Prostate gland (tissue), 2 donors: ENCODE data around the gene KIF16B. TPM values are rescaled to one million over a fixed set of nuclear protein-coding genes. Genes with fewer than 3 reads are reported as not detected.

Experiments used
- DNase-seq: peaks from one replicate; pipeline ENCODE4 v3.0.0-alpha.2; 2019; ENCODE audit warnings: low spot score
- H3K27ac ChIP-seq, 2 donors: fragments of 200-600 bp; sonication (generic); 2 replicates each; pipeline ENCODE4 v1.5.1; 2017 to 2019
- H3K27me3 ChIP-seq: fragments of 200-600 bp; sonication (generic); replicated peaks from 2 replicates; pipeline ENCODE4 v1.5.1; 2019; ENCODE audit not compliant: insufficient read depth
- H3K36me3 ChIP-seq, 2 donors: fragments of 200-600 bp; sonication (generic); 1 replicate in 1 of 2; 2 replicates in 1 of 2; pipeline versions ENCODE4 v1.5.1 to v1.8.1; 2017 to 2019
- H3K4me1 ChIP-seq: fragments of 200-600 bp; sonication (generic); replicated peaks from 2 replicates; pipeline ENCODE4 v1.5.1; 2019
- H3K4me3 ChIP-seq, 2 donors: fragments of 200-600 bp; sonication (generic); 2 replicates each; pipeline ENCODE4 v1.5.1; 2017 to 2019
- H3K9me3 ChIP-seq: fragments of 200-600 bp; sonication (generic); 2 replicates; pipeline ENCODE4 v1.5.1; 2017
- POLR2A ChIP-seq: fragments of 450-650 bp; IDR thresholded peaks from one replicate; pipeline ENCODE4 v1.6.1; 2016; ENCODE audit warnings: antibody characterized with exemption, mild to moderate bottlenecking
- POLR2AphosphoS5 ChIP-seq: sonication (generic); formaldehyde crosslinking; IDR thresholded peaks from one replicate; pipeline ENCODE4 v1.6.1; 2017; ENCODE audit warnings: antibody characterized with exemption
- WGBS: methylation state at CpG from one replicate; pipeline ENCODE4 v1.1.5; 2018; 5-methylcytosine and 5-hydroxymethylcytosine counted together
- intact Hi-C: fragments of 100-400 bp; cut with DNase I; formaldehyde crosslinking; loops from one replicate; pipeline ENCODE4 v1.14.2; 2022
- total RNA-seq, 2 donors: library from RNA; depleted of rRNA; stranded (reverse); fragments of >200 nt; gene quantifications; one replicate each; pipeline ENCODE4 v1.1.0, GENCODE V29; 2016
- TF ChIP-seq, protein P1 (sequence below), 4 experiments: fragments of 200-600 bp in 2 of 4; fragments of 450-650 bp in 2 of 4; sonication (generic) in 2 of 4; IDR thresholded peaks; 1 replicate in 3 of 4; 2 replicates in 1 of 4; pipeline ENCODE4 v1.5.1; 2016 to 2019; ENCODE audit warnings: antibody characterized with exemption in 4 of 4, mild to moderate bottlenecking in 2 of 4, moderate library complexity in 2 of 4

Gene KIF16B
- total RNA-seq, 2 donors from 2014 or later = 11.5 to 24.4 TPM

DNA sequence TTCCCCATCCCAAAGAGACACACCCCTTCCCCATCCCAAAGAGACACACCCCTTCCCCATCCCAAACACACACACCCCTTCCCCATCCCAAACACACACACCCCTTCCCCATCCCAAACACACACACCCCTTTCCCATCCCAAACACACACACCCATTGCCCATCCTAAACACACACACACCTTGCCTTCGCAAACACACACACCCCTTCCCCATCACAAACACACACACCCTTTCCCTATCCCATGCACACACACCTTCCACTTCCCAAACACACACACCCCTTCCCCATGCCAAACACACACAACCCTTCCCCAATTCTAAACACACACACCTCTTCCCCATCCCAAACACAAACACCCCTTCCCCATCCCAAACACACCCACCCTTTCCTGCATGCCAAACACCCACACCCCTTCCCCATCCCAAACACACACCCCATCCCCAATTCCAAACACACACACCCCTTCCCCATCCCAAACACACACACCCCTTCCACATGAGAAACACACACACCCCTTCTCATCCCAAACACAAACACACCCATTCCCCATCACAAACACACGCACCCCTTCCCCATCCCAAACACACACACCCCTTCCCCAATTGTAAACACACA, 315.3 kb downstream of the KIF16B start:
- TF ChIP-seq POLR2A = no peak
- TF ChIP-seq, protein P1, sequence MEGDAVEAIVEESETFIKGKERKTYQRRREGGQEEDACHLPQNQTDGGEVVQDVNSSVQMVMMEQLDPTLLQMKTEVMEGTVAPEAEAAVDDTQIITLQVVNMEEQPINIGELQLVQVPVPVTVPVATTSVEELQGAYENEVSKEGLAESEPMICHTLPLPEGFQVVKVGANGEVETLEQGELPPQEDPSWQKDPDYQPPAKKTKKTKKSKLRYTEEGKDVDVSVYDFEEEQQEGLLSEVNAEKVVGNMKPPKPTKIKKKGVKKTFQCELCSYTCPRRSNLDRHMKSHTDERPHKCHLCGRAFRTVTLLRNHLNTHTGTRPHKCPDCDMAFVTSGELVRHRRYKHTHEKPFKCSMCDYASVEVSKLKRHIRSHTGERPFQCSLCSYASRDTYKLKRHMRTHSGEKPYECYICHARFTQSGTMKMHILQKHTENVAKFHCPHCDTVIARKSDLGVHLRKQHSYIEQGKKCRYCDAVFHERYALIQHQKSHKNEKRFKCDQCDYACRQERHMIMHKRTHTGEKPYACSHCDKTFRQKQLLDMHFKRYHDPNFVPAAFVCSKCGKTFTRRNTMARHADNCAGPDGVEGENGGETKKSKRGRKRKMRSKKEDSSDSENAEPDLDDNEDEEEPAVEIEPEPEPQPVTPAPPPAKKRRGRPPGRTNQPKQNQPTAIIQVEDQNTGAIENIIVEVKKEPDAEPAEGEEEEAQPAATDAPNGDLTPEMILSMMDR (IDR thresholded peaks at IDR 0.05) = no peak
- TF ChIP-seq POLR2AphosphoS5 = no peak
- no peak overlapping the region for H3K27ac ChIP-seq
- H3K9me3 ChIP-seq = no peaks in the 10 kb centered on the region
- H3K27me3 ChIP-seq = no peaks in the 10 kb centered on the region
- intact Hi-C loops = no loop called here
- WGBS = 92% methylated on average over 2 of the region's 2 CpGs
- no peak overlapping the region for H3K4me3 ChIP-seq
- DNase-seq = no peak
- H3K4me1 ChIP-seq = no peaks in the 10 kb centered on the region
- no peaks in the 10 kb centered on the region for H3K36me3 ChIP-seq

DNA sequence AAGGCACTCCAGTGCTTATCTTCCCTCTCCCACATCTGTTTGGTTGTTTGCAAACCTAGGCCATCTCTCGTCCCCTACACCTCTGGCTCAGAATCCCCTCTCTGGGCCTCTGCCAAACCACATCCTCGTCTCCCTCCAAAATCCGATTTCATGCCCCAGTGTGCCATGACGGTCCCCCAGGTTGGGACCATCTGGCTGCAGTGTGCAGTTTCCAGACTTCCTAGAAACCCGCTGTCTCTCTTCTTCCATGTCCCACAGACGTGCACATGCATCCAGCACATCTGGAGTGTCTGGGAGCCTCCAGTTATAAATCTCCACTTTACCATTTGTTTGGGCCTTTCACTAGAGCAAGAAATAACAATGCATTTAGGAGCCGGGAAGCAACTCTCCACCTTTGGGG, 316.2 kb downstream of the KIF16B start:
- Histone ChIP-seq H3K27ac (no peak overlapping the region), H3K9me3 (no peaks in the 10 kb centered on the region), H3K4me3 (no peak overlapping the region), H3K27me3 (no peaks in the 10 kb centered on the region), H3K4me1 (no peaks in the 10 kb centered on the region), H3K36me3 (no peaks in the 10 kb centered on the region)
- TF ChIP-seq POLR2A = no peak
- TF ChIP-seq POLR2AphosphoS5 = no peak
- WGBS = 93% methylated on average over 7 of the region's 7 CpGs
- DNase-seq = no peak
- intact Hi-C loops = no loop called here

DNA sequence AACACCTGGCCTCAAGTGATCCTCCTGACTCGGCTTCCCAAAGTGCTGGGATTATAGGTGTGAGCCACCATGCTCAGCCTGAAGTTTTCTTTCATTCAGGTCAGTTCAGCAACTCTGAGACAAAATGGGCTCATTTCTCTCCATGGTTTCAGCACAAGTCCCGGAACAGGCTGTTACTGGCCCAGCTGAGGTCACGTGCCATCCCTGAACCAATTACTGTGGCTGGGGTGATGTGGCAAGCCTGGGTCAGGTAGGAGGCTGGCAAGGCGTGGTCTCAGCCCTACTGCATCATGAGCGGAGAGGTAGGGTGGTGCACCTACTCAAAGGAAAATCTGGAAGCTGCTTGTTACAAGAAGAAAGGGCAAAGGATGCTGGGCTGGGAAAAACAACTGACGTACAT, 326.4 kb downstream of the KIF16B start:
- WGBS = 93% methylated on average over 6 of the region's 6 CpGs
- intact Hi-C loops = no loop called here
- TF ChIP-seq POLR2A = no peak
- TF ChIP-seq POLR2AphosphoS5 = no peak
- TF ChIP-seq, protein P1 (IDR thresholded peaks at IDR 0.05) = no peak

DNA sequence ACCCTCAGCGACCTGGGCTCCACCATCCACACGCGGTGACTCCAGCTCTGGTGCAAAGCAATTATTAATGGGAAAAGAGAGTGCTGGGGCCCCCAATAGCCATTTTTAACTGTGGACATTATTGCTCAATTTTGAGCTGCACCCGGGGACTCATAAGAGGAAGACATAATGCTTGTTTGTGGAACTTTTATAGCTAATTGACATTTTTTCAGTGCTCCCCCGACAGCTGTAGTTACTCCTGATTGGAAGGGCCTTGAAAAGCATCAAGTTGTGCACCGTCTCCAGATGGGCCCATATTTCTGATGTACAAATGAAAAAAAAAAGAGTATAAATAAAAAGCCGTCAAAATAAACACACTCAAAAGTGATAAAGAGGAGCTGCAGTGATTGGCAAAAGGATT, 327.0 kb downstream of the KIF16B start:
- Histone ChIP-seq H3K27ac (no peak overlapping the region), H3K36me3 (no peaks in the 10 kb centered on the region), H3K4me1 (no peaks in the 10 kb centered on the region), H3K27me3 (no peaks in the 10 kb centered on the region), H3K9me3 (no peaks in the 10 kb centered on the region), H3K4me3 (no peak overlapping the region)
- no peak for DNase-seq
- intact Hi-C loops = no loop called here
- TF ChIP-seq, protein P1 (IDR thresholded peaks at IDR 0.05) = no peak
- no peak for TF ChIP-seq POLR2A
- TF ChIP-seq POLR2AphosphoS5 = no peak
- 76% methylated on average over 7 of the region's 7 CpGs for WGBS

More for the DNA sequence above, 326.4 kb downstream of the KIF16B start:
- no peak for DNase-seq
- no peaks in the 10 kb centered on the region for H3K4me1 ChIP-seq
- H3K4me3 ChIP-seq = no peak overlapping the region
- no peaks in the 10 kb centered on the region for H3K36me3 ChIP-seq
- H3K27me3 ChIP-seq = no peaks in the 10 kb centered on the region
- H3K9me3 ChIP-seq = no peaks in the 10 kb centered on the region
- no peak overlapping the region for H3K27ac ChIP-seq

DNA sequence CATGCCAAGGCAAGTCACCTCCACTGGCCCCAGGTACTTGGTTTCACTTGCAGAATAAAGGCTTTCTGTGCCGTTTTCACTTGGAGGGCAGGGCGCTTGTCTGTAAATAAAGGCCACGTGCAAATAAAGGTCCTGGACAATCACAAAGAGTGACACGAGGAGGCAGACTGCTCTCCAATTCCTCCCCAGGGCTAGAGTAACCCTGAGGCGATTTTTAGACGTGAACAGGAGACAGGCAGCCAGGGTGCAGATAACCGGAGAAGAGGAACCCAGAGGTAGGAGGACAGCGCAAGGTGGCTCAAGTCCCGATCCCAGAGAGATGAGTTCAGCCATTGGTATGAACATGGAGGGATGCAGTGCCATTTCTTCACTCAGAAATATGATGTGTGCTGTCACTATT, 327.4 kb downstream of the KIF16B start:
- no peaks in the 10 kb centered on the region for H3K4me1 ChIP-seq
- no peaks in the 10 kb centered on the region for H3K9me3 ChIP-seq
- WGBS = 59% methylated on average over 9 of the region's 9 CpGs
- H3K27ac ChIP-seq = no peak overlapping the region
- H3K27me3 ChIP-seq = no peaks in the 10 kb centered on the region
- H3K4me3 ChIP-seq = no peak overlapping the region
- H3K36me3 ChIP-seq = no peaks in the 10 kb centered on the region
- intact Hi-C loops = no loop called here
- DNase-seq = no peak
- TF ChIP-seq, protein P1 (IDR thresholded peaks at IDR 0.05) = no peak
- TF ChIP-seq POLR2A = no peak
- TF ChIP-seq POLR2AphosphoS5 = no peak
